GM18868 (cell line): ENCODE results near the gene CCDC192.

ENCODE experiments used
- ATAC-seq: cut with Tn5 transposase; IDR thresholded peaks from one replicate; pipeline ENCODE4 v1.9.1; 2021; ENCODE audit warnings: mild to moderate bottlenecking, moderate library complexity; ENCODE audit not compliant: unreplicated experiment

The CCDC192 gene

DNA sequence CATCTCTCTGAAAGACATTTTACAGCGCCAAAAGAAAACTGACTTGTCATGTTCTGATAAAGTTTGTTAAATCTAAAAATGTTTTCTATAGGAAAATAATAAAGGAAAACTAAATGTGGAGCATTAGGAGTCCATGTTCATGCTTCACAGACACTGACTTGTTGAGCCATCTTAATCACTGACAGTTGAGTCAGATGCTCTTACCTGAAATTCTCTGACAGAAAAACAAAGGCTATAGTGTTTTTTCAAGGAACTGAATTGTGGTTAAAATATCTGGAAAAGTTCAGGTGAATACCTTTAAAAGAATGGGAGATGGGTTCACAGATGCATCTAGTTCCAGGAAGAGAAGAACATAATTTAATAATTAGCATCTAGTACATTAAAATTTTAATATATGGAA is 266.9 kb downstream of the CCDC192 start:
- no peak for ATAC-seq

DNA sequence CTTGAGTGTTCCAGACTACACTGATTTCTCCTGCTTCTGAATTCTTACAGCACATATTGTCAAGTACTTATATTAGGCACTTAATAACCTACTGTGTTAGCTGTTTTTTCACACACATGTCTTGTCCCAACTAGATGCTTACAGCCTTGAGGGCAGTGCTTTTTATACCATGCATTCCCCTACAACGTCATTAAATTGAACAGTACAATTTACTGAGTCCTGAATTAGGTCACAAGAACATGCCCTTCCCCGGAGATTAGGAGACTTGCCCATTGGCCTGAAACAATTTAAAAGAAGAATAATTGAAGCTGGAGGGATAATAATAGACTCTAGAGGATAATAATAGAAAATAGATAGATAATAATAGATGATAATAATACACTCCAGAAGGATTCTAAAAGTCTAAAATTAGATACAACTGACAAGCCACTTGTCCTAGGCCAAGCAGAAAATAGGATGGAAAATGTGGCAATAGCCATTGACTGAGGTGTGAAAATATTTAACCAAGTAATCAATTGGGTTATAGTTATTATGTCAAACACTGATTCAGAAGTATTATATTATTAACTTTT is 267.7 kb downstream of the CCDC192 start:
- ATAC-seq: no peak

DNA sequence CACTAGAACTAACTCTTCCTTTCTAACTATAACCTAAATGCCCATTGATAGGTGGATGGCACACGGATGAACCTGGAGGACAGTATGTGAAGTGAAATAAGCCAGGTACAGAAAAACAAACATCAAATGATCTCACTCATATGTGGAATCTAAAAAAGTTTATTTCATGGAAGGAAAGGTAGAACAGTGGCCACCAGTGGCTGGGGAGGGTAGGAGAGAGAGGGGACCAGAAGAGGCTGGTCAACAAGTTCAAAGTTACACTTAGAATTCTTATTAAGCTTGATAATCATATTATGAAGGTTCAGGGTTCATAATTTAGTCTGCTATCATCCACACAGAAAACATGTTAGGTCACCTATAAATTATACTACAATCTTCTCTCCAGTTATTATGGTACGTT is 272.8 kb downstream of the CCDC192 start:
- no peak for ATAC-seq

DNA sequence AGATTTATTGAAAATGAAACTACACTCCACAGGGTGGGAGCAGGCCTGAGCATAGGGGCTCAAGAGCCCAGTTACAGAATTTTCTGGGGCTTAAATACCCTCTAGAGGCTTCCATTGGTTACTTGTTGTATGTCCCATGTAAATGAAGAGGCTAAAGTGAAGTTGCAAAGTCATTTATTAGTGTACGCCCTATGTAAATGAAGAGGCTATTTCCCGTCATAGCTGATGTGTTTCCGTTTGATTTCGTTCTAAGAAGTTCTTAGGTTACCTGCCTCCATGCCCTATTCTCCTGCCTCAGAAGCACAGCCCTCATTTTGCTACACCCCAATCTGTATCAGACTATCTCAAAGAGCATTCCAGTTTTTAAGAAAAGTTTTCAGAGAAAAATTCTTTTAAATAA is 273.3 kb downstream of the CCDC192 start:
- no peak for ATAC-seq

DNA sequence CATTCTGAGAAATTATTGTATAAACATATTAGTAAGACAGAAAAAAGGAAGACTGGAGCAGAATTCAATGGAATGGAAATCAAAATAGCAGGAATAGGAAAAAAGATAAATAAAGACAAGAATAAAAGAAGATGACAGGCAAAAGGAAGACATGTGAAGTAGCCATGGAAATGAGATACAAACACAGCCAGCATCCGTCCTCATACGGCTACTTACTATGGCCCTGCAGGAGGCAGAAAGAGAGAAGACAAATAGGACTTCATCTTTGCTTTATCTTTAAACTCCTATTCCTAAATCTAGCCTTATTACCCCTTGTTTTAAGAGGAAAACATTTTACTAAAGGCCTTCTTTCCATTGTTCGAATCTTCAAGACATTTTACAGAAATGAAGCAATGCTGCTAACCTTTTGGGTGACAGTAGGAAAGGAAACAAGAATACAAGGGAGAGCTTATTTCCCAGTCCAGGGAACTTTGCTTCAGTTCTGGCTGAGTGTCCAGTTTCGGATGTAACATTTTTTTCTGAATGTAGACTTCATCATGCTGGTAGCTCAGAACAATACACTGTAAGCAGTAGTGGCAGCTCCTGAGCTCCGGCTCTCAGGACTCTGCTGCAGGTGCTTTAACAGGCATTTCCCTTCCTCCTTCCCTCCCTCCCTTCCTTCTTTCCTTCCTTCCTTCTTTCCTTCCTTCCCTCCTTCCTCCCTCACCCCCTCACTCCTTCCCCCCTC is 274.0 kb downstream of the CCDC192 start:
- no peak for ATAC-seq

DNA sequence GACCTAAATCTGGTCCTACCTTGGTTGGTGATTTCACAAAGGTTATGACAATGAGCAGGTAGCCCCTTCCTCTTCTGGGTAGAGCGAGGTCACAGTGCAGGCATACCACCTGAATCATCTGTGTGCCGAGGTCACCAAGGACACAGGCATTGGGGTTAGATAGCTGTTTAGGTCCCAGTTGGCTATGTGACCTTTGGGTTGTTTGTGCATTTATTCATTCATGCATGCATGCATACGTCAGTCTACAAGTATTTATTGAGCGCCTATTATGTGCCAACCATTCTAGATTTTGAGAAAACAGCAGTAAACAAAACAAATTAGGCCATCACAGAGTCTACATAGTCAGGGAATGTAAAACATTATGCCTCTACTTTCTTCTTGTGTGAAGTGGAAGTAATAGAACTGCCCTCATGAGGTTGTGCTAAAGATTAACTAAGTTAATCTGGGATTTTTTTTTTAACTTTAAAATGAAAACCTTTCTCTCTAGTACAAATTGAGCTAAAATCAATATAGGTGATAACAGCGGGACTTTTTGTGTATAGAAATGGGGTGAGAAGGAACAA is 275.6 kb downstream of the CCDC192 start:
- no peak for ATAC-seq

DNA sequence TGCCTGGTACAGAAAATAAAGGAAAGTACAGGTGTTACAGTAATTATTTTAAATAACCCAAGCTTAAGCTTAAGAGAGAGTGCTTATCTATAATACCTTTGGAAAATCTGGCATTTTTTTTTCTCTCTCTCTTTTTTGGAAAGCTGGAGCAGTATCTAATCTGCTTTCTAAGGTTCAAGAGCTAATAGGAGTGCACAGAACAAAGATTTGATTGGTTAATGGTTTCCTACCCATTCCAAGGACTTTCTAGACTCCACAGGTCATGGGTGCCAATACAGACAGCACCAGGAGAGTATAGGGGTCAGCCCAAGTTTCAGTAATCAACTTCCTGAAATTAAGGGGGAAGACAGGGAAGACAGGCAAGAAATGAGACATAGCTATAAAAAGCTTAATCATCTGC is 276.3 kb downstream of the CCDC192 start:
- ATAC-seq: no peak

DNA sequence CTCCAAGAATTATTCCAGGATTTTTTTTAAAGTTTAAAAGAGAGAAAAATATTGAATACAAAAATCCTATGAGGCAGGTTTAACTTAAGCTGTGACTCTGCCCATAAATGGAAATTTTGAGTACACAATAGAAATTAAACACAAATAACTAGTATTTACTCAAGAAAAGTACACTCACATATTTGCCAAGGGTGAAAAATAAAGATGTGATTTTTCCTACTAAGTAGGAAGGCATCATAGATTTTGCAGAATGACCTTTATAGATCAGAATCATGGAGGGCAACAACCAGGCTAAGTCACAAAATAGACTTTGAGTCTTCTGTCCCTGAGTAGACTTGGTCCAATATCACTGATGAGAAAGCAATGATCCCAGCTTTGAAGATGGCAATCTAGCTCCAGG is 277.7 kb downstream of the CCDC192 start:
- ATAC-seq: no peak

DNA sequence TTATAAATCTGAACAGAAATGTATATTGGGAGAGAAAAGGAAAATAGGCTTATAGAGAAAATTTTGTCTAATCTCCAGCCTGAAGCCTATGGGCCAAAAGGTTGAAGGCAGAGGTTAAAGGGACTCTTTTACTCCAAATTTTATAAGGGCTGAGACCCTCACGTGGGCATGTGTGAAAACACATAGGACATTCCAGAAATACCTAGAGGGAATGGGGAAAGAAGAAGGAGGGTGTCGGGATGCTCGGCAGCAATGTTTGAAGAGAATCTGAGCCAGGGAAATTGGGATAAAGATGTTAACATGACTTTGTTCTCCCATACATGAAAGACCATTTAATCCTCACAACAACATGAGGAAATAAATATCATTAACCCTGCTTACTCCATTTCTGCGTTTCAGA is 278.3 kb downstream of the CCDC192 start:
- ATAC-seq: no peak

DNA sequence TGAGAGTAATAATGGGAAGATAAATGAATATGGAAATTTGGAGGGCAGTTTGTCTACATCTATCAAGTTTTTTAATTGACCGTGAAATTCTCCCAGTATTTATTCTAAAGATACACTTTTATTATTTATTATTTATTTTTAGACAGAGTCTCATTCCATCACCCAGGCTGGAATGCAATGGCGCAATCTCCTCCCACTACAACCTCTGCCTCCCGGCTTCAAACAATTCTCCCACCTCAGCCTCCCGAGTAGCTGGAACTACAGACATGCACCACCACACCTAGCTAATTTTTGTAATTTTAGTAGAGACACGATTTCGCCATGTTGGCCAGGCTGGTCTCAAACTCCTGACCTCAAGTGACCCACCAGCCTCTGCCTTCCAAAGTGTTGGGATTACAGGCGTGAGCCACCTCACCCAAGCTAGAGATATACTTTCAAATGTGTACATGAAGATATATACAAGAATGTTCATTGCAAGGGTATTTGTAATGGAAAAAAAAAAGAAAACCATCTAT is 282.7 kb downstream of the CCDC192 start:
- no peak for ATAC-seq

DNA sequence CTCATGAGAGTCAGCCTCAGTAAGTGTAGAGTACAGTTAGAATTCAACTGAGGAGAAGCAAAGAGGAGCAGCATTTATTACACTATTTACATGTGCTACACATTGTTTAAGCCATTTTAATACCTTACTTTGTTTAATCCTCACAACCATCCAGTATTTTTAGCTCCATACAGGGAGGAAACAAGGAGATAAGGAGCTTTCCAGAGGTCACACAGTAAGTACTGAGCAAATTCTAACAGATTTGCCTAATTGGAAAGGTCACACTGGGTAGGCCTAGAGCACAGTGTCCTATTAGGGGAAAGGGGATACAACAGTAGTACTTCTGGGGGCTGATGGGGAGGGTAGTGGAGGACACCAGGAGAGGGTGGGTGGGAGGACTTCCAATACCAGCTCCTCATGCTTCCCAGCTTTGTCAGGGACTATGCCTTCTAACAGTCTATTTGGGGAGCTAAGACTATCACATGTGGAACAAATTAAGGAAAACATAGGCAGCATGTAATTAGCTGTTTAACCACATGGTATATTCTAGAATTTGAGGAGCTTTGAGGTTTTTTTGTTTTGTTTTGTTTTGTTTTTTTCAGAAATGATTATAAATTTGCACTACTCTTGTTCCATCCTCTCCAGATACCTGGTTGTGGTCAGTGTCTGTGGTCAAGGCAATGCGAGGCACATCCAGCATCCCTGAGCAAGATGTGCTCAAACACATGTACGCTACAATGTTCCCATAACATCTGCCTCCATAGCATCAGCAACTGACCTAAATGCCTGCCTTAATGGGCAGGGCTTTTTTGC is 284.4 kb downstream of the CCDC192 start:
- ATAC-seq: no peak

DNA sequence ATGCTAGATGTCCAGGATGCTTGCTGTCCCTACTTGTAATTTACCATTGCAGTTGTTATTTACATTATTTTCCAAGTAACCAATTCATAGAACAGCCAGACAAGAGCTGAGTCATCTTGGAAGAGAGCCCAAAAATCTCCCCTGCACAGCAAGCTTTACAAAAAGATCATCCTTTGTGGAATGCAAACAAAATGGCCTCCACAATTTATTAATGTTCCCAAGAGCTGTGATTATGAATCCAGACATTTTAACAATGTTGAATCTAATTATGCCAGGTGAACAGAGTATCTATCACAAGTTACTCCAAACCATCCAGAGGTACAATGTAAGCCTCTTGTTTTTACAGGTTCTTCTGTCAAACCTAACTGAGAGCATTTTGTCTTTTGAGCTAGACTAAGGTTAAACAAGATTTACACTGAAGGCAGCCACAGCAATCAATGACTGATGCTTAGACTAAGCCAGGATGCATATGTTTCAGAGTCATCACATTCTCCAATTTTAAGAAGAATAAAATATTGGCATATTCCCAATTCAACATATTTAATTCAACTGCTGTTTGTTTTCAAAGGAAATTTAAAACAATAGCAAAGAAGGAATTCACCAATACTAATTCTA is 285.1 kb downstream of the CCDC192 start:
- ATAC-seq: no peak
